GM18511 (cell line): ENCODE measurements around the gene EML6.
A peak's percentile ranks its signal among the peaks of the same experiment; 100 is the strongest.
"Not testable (repeated sequence)": the region's sequence is repeated elsewhere in the genome, so short reads cannot be mapped to it uniquely, and the experiment has no call there.

Experiments used
- ATAC-seq: cut with Tn5 transposase; IDR thresholded peaks from one replicate; pipeline ENCODE4 v1.9.1; 2021; ENCODE audit warnings: mild to moderate bottlenecking, moderate library complexity; ENCODE audit not compliant: unreplicated experiment

Gene EML6

DNA sequence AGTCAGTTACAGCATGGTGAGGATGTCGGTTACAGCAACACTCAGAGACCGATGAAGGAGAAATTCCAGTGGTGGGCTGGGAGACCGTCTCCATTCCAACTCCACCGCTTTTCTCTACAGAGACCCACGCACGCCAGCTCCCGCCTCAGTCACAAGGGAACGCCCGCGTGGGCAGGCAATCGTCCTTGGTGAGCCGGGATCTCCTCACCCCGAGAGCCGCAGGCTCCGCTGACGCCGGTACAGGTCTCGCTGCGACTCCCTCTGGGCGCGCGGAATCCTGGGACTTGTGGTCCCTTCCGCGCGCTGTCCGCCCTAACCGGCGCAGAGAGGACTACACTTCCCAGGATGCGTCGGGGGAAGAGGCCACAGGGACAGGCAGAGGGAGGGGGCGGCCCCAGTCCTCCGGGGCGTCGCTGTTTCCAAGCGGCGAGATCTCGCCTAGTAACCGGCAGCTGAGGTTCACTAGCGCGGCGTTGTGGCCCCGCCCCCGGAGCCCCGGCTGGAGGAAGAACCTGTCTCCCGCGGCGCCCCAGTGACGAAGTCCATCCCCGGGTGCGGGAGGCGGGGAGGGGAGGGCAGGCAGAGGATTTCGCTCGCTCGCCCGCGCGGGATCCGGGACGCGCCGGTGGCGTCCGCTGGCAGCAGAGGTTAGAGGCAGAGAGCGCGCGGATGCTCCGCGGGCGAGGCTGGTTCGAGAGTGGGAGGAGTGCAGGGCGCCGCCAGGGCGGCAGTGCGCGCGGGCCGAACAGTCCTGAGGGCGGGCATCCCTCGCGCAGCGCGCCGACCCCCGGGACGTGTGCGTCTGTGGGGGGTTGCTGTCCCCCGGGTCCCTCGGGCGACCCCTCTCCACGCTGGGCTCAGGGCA lies at the start of gene EML6:
Gene EML6 (plus strand): TSS at position 532 of the 865 bp plus-strand sequence. CDS start 1,400 bp downstream, outside the sequence.
- peak; percentile 99 for ATAC-seq

DNA sequence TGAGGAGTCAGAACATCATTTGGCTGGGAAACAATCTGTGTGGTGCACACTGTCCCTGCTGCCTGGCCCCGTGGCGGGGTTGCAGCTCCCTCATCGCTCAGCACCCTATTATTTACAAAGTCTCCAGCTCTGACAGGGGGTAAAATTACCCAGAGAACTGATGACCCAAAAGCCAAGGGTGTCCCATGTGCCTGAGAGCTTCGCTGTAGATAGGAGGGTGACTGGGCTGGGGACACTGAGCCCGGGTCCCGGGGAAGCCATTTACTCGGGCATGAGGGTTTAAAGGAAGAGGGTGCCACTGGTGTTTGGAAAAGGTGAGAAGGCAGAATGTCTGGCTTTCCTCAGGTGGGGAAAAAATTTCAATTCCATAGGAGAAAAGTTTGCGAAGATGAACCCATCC lies 48.2 kb upstream of the EML6 start:
- no peak for ATAC-seq

DNA sequence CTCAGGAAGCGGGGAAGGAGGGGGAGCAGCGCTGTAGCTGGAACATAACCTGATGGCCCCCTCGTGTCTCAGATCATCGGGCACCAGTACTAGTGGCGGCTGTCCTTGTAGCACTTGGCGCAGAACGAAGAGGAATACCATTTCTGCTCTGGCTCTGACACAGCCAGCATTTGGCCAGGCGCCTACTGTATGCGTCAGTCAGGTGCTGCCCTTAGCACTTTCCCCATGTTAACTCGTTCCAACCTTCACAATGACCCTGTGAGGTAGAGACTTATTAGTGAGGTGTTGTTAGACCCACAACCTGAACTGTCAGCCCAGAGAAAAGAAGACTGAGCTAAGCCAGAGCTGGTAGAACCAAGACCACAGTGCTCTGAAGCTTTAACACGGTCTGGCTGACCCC lies 47.7 kb upstream of the EML6 start:
- no peak for ATAC-seq

DNA sequence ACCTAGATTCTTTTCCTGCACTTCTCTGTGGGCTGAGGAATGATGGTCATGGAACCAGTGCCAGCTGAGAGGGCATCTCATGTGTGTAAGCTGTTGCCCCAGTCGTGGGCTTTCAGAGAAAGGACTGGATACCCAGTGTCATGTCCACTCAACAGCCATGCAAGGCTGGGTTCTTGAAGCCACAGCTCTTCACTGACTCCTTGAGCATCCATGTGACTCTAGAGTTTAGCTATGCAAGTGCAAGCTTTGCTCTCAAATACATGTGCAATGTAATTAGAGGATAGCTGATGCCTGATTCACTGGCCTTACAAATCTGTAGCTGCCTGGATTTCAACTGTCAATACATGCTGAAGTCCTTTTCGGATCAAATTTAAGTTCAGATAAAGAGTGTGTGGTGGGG lies 46.8 kb upstream of the EML6 start:
- no peak for ATAC-seq

DNA sequence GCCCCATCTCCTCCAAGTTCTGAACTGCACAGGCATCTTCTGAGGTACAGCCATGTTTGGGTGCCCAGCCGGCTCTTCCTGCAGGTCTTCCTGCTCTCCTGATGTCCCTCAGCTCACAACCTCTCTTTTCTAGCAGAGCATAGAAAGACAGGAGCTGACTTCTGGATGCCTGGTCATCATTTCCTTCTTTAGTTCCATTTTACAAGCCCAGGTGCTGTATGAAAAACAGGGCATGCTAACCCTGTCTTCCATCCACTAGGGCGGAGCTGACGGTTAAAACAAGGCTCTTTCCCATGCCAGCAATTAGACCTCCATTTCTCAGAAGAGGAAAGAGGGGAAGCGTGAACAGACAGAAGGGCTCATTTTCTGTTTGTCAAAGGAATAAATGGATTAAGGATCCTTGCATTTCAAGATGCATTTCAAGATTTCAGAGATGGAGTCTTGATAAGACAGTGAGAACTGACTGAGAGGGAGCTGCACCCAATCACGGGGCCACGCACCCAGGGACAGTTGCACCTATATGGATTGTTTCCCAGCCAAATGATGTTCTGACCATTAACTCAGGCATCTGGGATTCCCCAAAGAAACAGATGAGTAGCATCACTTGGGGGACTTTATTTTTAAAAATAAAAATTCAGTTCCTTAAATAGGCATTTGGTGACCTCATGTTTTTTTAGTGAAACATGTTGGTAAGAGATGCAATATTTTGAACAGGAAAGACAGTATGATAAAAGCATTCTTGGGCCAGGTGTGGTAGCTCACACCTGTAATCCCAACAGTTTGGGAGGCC lies 45.8 kb upstream of the EML6 start:
- no peak for ATAC-seq

DNA sequence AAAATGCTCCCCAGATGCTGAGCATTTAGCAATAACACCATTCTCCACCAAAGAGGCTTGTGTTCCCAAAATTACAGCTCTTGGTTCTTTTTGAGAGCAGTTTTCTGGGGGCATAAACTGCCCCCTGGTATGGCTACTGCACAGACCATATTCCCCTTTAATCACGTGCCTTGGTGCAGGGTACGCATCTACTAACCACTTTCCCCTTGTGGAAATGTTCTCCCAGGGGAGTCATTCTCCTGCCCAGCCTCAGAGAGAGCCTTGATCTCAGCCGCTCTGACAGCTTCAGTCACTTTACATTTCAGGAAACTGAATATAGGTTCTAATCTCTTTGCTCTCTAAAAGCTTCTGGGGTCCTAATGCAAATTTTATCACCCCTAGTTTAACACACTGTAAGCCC lies 44.7 kb upstream of the EML6 start:
- ATAC-seq, result no peak

- peak; percentile 80 for ATAC-seq
Observed at GRCh38 chr2:54680397-54681041, 42.9 kb upstream of the EML6 start.

- no peak for ATAC-seq
Observed at GRCh38 chr2:54681416-54681815, 42.0 kb upstream of the EML6 start.

GRCh38 chr2:54683596-54683995 lies 39.9 kb upstream of the EML6 start:
- no peak for ATAC-seq

DNA sequence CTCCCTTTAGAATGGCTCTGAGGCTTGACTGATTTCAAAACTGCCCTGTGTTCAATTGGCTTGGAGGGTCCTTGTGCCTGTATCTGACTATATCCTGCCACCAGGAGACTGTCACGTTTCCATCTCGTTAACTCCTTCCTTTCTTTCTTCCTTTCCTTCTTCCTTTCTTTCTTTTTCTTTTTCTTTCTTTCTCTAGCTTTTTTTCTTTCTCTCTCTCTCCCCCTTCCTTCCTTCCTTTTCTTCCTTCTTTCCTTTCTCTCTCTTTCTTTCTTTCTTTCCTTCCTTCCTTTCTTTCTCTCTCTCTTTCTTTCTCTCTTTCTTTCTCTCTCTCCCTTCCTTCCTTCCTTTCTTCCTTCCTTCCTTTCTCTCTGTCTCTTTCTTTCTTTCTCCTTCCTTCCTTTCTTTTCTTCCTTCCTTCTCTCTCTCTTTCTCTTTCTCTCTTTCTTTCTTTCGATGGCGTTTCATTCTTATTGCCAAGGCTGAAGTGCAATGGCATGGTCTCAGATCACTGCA lies 38.1 kb upstream of the EML6 start:
- ATAC-seq, result no peak

- no peak for ATAC-seq
Observed at GRCh38 chr2:54687595-54688152, 35.8 kb upstream of the EML6 start.

DNA sequence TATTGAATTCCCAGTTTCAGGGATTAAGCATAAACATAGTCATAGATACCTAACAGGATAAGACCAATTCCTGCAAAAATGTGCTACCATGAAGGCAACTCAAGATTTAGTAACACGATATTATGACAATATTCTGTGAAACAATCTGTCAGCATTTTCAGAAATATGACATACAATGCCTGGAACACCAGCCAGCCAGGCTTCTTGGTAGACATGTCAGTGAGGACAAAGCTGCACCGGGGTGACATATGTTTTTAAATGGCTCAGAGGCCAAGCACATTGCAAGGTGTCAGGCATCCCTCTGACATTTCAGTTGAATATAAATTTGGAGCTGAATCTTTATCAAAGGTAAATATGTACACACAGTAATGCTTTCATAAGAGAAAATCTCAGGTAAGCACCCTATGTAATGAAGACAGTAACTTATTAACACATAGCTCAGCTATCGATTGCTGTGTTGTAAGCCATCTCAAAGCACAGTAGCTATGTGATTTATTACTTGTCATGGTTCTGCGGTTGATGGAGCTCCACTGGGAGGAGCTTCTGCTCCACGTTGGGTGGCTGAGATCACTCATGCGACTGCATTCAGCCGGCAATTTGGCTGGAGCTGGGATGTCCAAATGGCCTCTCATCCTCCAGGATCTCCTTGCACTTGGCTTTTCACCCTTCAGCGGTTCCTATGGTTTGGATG lies 31.9 kb upstream of the EML6 start:
- ATAC-seq, result no peak

DNA sequence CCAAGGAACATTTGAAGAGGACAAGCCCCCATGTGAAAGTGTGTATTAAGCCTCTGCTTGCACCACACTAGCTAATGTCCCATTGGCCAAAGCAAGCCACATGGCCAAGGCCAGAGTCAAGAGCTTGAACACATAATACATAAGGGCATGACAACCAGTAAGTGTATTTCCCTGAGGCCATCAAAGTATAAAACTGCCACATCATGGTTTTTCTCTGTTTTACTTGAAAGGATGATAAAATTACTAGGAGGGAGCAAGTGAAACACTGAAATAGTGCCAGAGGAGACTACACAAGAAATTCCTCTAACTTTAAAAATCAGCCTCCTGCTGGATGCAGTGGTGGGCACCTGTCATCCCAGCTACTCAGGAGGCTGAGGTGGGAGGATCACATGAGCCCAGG lies 30.9 kb upstream of the EML6 start:
- ATAC-seq, result no peak

- ATAC-seq, result no peak
Observed at GRCh38 chr2:54695378-54695777, 28.1 kb upstream of the EML6 start.

- ATAC-seq, result no peak
Observed at GRCh38 chr2:54697934-54698333, 25.5 kb upstream of the EML6 start.

GRCh38 chr2:54698926-54699325 lies 24.5 kb upstream of the EML6 start:
- ATAC-seq, result not testable (repeated sequence)

- ATAC-seq, result no peak
Observed at GRCh38 chr2:54699665-54700064, 23.8 kb upstream of the EML6 start.

DNA sequence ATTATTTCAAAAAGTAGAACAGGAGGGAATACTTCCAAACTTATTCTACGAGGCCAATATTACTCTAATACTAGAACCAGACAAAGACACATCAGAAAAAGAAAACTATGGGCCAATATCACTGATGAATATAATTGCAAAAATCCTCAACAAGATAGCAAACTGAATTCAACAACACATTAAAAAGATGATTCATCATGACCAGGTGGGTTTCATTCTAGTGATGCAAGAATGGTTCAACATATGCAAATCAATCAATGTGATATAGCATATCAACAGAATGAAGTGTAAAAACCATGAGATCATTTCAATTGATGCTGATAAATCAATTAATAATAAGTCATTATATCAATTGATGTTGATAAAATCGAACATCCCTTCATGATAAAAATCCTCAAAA lies 22.4 kb upstream of the EML6 start:
- no peak for ATAC-seq

DNA sequence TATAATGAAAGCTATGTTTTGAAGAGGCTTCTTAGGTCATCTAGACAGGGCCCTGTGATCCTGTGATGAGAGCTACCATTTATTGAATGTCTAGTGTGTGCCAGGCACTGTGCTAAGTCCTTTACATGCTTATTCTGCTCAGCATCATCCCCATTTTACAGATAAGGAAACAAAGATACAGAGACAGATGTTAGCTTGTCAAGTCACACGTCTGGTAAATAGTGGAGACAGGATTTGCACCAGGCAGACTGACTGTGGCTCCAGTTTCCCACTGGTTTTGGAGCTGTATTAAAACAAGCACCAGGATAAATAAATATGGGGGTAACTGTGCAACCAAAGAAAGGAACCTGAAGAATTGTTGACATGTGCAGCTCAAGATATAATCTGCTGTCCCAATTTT lies 19.2 kb upstream of the EML6 start:
- ATAC-seq, result no peak
